GM10248 (cell line): Measurements from ENCODE around the gene TADA1.
"Not testable (repeated sequence)": the region's sequence is repeated elsewhere in the genome, so short reads cannot be mapped to it uniquely, and the experiment has no call there.

Experiments
- CTCF ChIA-PET: fragments of 300-600 bp; sonication (Branson Sonifier 250); formaldehyde crosslinking; extraction: SDS; loops from one replicate; lab custom pipeline; 2021; ENCODE audit warnings: antibody characterized with exemption; lab: Yijun Ruan, JAX
- POLR2A ChIA-PET: fragments of 350-650 bp; sonication (Branson Sonifier 250); formaldehyde crosslinking; extraction: SDS; loops from one replicate; lab custom pipeline; 2020; ENCODE audit warnings: antibody characterized with exemption; lab: Yijun Ruan, JAX
- DNase-seq: peaks from one replicate; pipeline ENCODE4 v3.0.0; 2012; ENCODE audit errors: extremely low spot score
- TF ChIP-seq, protein P1 (sequence below): IDR thresholded peaks from 2 replicates; pipeline ENCODE4 v1.5.1; 2012; ENCODE audit warnings: mild to moderate bottlenecking, low read depth; ENCODE audit errors: extremely low read depth, missing control alignments, control extremely low read depth

Gene TADA1

GRCh38 chr1:166884040-166884642, 8.1 kb upstream of the TADA1 start:
- TF ChIP-seq, protein P1, sequence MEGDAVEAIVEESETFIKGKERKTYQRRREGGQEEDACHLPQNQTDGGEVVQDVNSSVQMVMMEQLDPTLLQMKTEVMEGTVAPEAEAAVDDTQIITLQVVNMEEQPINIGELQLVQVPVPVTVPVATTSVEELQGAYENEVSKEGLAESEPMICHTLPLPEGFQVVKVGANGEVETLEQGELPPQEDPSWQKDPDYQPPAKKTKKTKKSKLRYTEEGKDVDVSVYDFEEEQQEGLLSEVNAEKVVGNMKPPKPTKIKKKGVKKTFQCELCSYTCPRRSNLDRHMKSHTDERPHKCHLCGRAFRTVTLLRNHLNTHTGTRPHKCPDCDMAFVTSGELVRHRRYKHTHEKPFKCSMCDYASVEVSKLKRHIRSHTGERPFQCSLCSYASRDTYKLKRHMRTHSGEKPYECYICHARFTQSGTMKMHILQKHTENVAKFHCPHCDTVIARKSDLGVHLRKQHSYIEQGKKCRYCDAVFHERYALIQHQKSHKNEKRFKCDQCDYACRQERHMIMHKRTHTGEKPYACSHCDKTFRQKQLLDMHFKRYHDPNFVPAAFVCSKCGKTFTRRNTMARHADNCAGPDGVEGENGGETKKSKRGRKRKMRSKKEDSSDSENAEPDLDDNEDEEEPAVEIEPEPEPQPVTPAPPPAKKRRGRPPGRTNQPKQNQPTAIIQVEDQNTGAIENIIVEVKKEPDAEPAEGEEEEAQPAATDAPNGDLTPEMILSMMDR = peak; percentile 48
- peak; percentile 52 for DNase-seq
- CTCF ChIA-PET = interaction anchor here (0.8 to 6.8 kb wide), 12 partner anchors 10 to 271 kb away, joined by 3 to 51 read pairs (median 5); no protein-coding TSS in a partner anchor
- POLR2A ChIA-PET = no interaction called here

DNA sequence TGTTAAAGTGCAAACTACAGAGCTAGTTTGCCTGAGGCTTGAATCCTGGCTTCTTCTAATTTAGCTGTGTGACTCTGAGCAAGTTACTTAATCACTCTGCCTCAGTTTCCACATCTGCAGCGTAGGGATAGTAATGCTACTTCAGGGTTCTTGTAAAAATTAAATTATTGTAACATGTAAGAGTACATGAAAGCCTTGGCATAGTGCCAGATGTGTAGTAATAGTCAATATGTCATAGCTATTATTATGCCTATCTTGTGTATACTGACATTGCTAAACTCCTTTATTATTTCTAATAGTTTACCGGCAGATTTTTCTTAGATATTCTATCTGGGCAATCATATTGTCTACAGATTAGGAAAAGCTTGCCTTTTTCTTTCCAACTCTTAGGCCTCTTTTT, 6.8 kb upstream of the TADA1 start:
- ChIA-PET POLR2A (no interaction called here), CTCF (interaction anchor here (1.0 to 6.8 kb wide), 11 partner anchors 9 to 272 kb away, joined by 3 to 51 read pairs (median 5); no protein-coding TSS in a partner anchor)
- no peak for DNase-seq
- TF ChIP-seq, protein P1 = no peak

- ChIA-PET CTCF (interaction anchor here (0.9 to 2.5 kb wide), 4 partner anchors 17 to 181 kb away, joined by 3 to 11 read pairs (median 5); partner anchors contain the start of gene POGK), POLR2A (interaction anchor here (0.6 kb wide), 1 partner anchor 106 kb away, joined by 3 read pairs; no protein-coding TSS in a partner anchor)
- not testable (repeated sequence) for DNase-seq
Observed at GRCh38 chr1:166878173-166878917, 2.3 kb upstream of the TADA1 start.

DNA sequence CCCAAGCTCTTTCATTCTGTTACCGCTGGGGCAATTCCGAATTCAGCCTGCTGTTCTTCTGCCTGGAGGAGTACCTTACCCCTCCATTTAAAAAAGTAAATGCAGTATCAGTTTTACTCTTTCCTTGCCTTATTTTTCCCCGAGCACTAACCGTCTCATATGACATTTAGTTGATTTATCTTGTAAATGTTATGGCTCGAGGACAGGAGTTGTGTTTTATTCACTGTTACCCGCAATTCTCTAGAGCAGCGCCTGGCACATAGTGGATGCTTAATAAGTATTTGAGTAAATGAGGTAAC, 425 bp upstream of the TADA1 start:
- ChIA-PET CTCF (interaction anchor here (1.0 to 2.9 kb wide), 12 partner anchors 12 to 658 kb away, joined by 3 to 11 read pairs (median 4); partner anchors contain the start of gene POGK), POLR2A (interaction anchor here (0.9 kb wide), 1 partner anchor 31 kb away, joined by 3 read pairs; no protein-coding TSS in a partner anchor)
- TF ChIP-seq, protein P1 = no peak
- no peak for DNase-seq

GRCh38 chr1:166875302-166875733, 746 bp downstream of the TADA1 start:
- DNase-seq = no peak
- ChIA-PET POLR2A (no interaction called here), CTCF (interaction anchor here (0.7 to 2.9 kb wide), 9 partner anchors 11 to 659 kb away, joined by 3 to 11 read pairs (median 4); partner anchors contain the start of genes POGK and POU2F1)
- TF ChIP-seq, protein P1 = no peak

DNA sequence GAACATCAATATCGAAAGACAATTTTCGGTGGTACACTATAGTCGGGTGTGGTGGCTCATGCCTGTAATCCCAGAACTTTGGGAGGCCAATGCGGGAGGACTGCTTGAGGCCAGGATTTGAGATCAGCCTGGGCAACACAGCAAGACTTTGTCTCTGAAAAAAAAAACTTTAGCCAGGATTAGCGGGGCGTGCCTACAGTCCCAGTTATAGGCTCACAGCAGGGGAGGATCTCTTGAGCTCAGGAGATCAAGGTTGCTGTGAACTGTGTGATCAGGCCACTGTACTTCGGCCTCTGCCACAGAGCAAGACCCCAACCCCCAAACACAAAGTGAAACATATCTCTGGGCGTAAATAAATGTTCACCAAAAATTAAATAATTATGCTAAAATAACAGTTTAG, 1.6 kb downstream of the TADA1 start:
- ChIA-PET CTCF (no interaction called here), POLR2A (no interaction called here)
- TF ChIP-seq, protein P1 = no peak
- DNase-seq = no peak

DNA sequence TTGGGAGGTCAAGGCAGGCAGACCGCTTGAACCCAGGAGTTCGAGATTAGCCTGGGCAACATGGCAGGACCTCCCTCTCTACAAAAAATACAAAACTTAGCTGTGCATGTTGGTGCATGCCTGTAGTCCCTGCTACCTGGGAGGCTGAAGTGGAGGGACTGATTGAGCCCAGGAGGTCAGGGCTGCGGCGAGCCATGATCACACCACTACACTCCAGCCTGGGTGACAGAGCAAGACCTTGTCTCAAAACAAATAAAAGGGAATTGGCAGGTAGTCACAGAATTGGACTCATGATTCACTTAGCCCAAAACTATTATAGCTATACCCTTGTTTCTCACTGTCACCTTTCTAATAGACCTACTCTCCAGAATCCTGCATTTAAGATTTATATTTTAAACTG, 5.5 kb downstream of the TADA1 start:
- POLR2A ChIA-PET = no interaction called here

More for the DNA sequence above, 5.5 kb downstream of the TADA1 start:
- DNase-seq = no peak
- CTCF ChIA-PET = interaction anchor here (1.2 kb wide), 1 partner anchor 13 kb away, joined by 3 read pairs; no protein-coding TSS in a partner anchor
- TF ChIP-seq, protein P1 = no peak
